Motor neuron (in vitro differentiated cells): ENCODE data around the gene TRABD2A. TPM values are rescaled to one million over a fixed set of nuclear protein-coding genes. Genes with fewer than 3 reads are reported as not detected.

ENCODE experiments used
- ATAC-seq, 8 experiments: fragments of 200-7000 bp; cut with Tn5 transposase; replicated peaks in 6 of 8; 2 replicates each; pipeline ENCODE4 v1.8.0; 2021; ENCODE audit warnings: mild to moderate bottlenecking in 8 of 8, moderate library complexity in 8 of 8
- H3K27ac ChIP-seq, 2 donors: fragments of 250-450 bp; sonication (Bioruptor Pico); 2 replicates each; pipeline ENCODE4 v1.9.0; 2021; ENCODE audit warnings: antibody characterized with exemption in 2 of 2, mild to moderate bottlenecking in 2 of 2, moderate library complexity in 1 of 2
- H3K4me1 ChIP-seq, 2 donors: fragments of 250-450 bp; sonication (Bioruptor Pico); replicated peaks in 1 of 2; 2 replicates each; pipeline ENCODE4 v1.6.1; 2021; ENCODE audit warnings: antibody characterized with exemption in 2 of 2, mild to moderate bottlenecking in 2 of 2, moderate library complexity in 1 of 2
- H3K4me3 ChIP-seq, 5 donors: fragments of 250-450 bp; sonication (Bioruptor Pico); 2 replicates each; pipeline ENCODE4 v1.9.0; 2021; ENCODE audit warnings: antibody characterized with exemption in 5 of 5, mild to moderate bottlenecking in 5 of 5, moderate library complexity in 4 of 5
- WGBS, 10 experiments: fragments of 450-650 bp; shearing (Covaris generic); methylation state at CpG; one replicate each; pipeline ENCODE4 v1.0.0; 2022; 5-methylcytosine and 5-hydroxymethylcytosine counted together
- in situ Hi-C, 9 experiments: fragments of 400-800 bp; cut with MboI; loops; one replicate each; pipeline ENCODE4 v1.15.0; 2021; ENCODE audit warnings: low sequenced_read_pairs in 9 of 9, low pct_unique_long_range_greater_than_20kb in 2 of 9; ENCODE audit not compliant: unreplicated experiment in 9 of 9
- total RNA-seq, 8 experiments: library from RNA; unstranded; fragments of 300-600 nt; gene quantifications; 2 replicates each; pipeline versions ENCODE4 v1.2.3 to v1.2.4, GENCODE V29; 2022

TRABD2A gene
- total RNA-seq, 8 experiments from 2014 or later = 0.65 to 5.4 (median 2.8) TPM

GRCh38 chr2:84912984-84913383, 32.1 kb upstream of the TRABD2A start:
- Histone ChIP-seq H3K27ac (no peak overlapping the region), H3K4me1 (peaks cover 0 to 1% of the 10 kb centered on the region in 2 donors), H3K4me3 (no peak overlapping the region)
- no peak for ATAC-seq
- WGBS, 10 experiments = 80 to 100% (median 94%) methylated on average over 2 to 4 of the region's 4 CpGs
- in situ Hi-C loops = no loop called here

DNA sequence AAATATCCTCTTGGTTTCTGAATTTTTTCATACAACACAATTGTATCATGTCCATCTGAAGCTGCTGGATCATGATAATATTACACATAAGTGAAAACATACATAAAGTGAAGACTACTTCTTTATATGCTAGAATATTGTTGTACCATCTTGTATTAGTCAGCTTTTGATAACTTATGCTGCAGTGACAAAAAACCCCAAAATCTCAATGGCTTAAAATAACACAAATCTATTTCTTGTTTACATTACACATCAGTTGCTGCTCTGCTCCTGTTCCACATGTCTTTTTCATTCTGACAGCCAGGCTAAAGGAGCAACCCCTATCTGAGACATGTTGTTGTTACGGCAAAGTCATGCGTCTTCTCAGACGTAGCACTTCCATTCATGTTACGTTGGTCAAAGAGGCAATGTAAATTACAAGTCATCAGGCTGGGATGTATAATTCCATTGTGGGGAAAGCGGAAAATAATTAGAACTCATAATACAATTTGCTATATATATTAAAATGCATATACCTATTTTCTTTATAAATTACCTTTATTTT, 30.3 kb upstream of the TRABD2A start:
- Histone ChIP-seq H3K4me1 (peaks cover 7 to 9% of the 10 kb centered on the region in 2 donors), H3K4me3 (no peak overlapping the region), H3K27ac (no peak overlapping the region)
- ATAC-seq = no peak
- 89 to 100% (median 100%) methylated on average over 1 to 5 of the region's 5 CpGs; no CpG with 5 or more reads in 1 of the 10 experiments for WGBS, 10 experiments
- in situ Hi-C loops = no loop called here

DNA sequence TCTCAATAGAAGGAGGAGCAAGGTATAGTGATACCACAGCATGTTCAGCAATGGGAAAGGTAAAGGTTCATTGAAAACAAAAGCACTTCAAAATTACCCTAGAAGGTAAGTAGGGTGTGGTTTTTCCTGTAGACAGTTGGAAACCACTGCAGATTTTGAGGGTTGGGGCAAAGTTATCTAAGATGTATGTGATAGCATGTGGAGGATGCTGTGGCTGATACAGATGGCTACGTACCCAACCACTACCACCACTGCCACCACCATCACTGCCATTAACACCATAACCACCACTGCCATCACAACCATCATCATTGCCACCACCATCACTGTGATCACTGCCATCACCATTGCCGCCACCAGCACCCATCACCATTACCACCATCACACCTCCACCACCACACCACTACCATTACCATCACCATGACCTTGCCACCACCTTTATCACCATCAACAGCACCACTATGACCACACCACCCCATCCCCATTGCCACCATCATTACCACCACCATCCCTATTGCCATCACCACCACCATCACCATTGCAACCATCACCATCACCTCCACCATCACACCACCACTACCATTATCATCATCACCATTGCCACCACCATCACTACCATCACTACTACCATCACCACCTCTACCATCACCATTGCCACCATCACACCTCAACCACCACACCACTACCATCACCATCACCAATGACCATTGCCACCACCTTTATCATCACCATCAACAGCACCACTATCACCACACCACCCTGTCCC, 28.2 kb upstream of the TRABD2A start:
- ATAC-seq = no peak
- 92 to 100% methylated on average over 1 to 2 of the region's 2 CpGs; no CpG with 5 or more reads in 8 of the 10 experiments for WGBS, 10 experiments
- in situ Hi-C loops = no loop called here
- Histone ChIP-seq H3K27ac (no peak overlapping the region), H3K4me1 (peaks cover 9% of the 10 kb centered on the region in 2 donors), H3K4me3 (no peak overlapping the region)

GRCh38 chr2:84906900-84907714, 26.2 kb upstream of the TRABD2A start:
- in situ Hi-C loops = no loop called here
- Histone ChIP-seq H3K27ac (peak overlapping the region; percentile 94), H3K4me3 (peak overlapping the region; percentile 79 to 99 (median 88)), H3K4me1 (peaks cover 9 to 10% of the 10 kb centered on the region in 2 donors)
- WGBS, 10 experiments = 0 to 67% (median 36%) methylated on average over 2 to 10 of the region's 15 CpGs; no CpG with 5 or more reads in 1 of the 10 experiments
- ATAC-seq = peak; percentile 16 to 46 (median 27)

- H3K4me3 ChIP-seq = peak overlapping the region; percentile 79 to 99 (median 88)
- WGBS, 10 experiments = 0 to 9% (median 1%) methylated on average over 1 to 9 of the region's 38 CpGs; no CpG with 5 or more reads in 2 of the 10 experiments
- peak overlapping the region; percentile 94 for H3K27ac ChIP-seq
- in situ Hi-C loops = no loop called here
- peaks cover 9 to 10% of the 10 kb centered on the region in 2 donors for H3K4me1 ChIP-seq
- peak; percentile 0 to 15 (median 5) for ATAC-seq
Measured at GRCh38 chr2:84906108-84906899, 25.4 kb upstream of the TRABD2A start.

DNA sequence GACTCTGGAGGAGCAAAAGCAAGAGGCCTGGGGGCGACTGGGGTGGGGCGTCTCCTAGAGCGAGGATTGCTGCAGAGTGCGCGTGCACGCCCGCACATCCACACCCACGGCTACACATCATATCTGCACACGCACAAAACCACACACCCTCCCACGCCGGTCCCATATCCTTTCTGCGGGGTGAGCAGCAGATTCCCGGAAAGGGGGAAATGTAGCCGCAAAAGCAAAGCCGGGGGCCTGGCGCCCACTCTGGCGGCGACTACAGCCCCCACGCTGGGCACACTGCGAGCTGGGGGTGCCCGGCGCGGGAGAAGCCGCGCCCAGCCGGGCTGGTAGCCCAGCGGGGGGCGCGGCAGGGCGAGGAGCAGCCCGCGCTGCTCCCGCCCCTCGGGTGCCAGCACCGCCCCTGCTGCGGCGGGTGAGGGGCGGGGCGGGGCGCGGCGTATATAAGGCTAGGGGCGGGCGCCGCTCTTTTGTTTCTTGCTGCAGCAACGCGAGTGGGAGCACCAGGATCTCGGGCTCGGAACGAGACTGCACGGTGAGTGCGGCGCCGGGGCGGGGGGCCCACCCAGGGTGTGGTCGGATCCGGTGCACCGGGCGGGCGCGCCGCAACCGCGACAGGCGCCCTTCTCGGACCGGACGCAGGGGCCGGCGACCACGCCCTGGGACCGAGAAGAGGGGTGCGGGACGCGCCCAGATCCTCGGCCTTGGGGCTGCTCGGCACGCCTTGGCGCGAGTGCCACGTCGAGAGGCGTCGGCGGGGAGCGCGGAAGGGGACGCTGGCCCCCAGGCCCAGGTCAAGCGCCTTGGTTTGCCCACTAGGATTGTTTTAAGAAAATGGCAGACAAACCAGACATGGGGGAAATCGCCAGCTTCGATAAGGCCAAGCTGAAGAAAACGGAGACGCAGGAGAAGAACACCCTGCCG, 24.6 kb upstream of the TRABD2A start, which contains the start of gene TMSB10:
Gene TMSB10 (plus strand): TSS at position 476 of the 927 bp plus-strand sequence.
- H3K4me3 ChIP-seq = peak within 1 kb of the TSS; percentile 79 to 99 (median 88)
- peak; percentile 42 to 84 (median 76) for ATAC-seq
- 0% methylated on average over 1 of the region's 94 CpGs; no CpG with 5 or more reads in 9 of the 10 experiments for WGBS, 10 experiments
- H3K27ac ChIP-seq = peak within 1 kb of the TSS; percentile 94
- peaks cover 9 to 10% of the 10 kb centered on the region in 2 donors for H3K4me1 ChIP-seq
- in situ Hi-C loops = no loop called here

DNA sequence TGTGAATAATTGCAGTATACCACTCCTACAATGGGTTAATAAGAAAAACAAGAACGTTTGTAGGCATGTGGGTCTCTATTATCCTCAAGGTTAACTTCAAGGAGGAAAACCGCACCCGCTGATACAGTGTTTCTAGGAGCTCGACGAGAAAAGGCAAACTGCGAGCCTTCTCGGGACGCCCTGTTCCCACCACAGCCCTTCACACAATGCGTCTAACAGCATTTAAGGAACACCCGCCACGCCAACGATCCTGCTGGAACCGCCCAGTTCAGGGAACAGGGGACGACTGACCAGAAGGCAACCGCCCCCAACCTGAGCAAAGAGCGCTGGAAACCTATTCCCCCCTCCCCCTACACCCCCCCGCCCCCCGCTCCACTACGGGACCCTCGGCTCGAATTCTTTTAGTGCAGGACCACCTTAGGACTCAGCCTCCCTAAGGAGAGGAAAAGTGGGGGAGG, 23.9 kb upstream of the TRABD2A start:
- in situ Hi-C loops = no loop called here
- ATAC-seq = peak; percentile 32 to 61 (median 48)
- Histone ChIP-seq H3K27ac (peak overlapping the region; percentile 94), H3K4me3 (peak overlapping the region; percentile 79 to 99 (median 88)), H3K4me1 (peaks cover 9 to 10% of the 10 kb centered on the region in 2 donors)
- WGBS, 10 experiments = 0 to 5% (median 2%) methylated on average over 1 to 12 of the region's 21 CpGs

DNA sequence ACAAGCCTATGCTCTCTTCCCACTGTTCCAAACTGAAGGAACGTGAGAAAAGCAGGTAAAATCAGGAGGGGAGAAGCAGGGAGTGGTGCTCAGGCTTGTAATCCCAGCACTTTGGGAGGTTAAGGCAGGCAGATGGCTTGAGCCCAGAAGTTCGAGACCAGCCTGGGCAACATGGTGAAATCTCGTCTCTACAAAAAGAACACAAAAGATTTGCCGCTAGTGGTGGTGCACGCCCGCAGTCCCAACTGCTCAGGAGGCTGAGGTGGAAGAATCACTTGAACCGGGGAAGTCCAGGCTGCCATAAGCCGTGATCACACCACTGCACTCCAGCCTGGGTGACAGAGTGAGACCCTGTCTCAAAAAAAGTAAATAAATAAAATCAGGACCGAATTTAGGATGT, 23.3 kb upstream of the TRABD2A start:
- peaks cover 9 to 10% of the 10 kb centered on the region in 2 donors for H3K4me1 ChIP-seq

GRCh38 chr2:84902526-84902925, 21.6 kb upstream of the TRABD2A start:
- ATAC-seq = no peak
- Histone ChIP-seq H3K4me3 (no peak overlapping the region), H3K4me1 (peaks cover 3 to 8% of the 10 kb centered on the region in 2 donors), H3K27ac (no peak overlapping the region)
- 89 to 100% (median 96%) methylated on average over 1 to 4 of the region's 4 CpGs; no CpG with 5 or more reads in 5 of the 10 experiments for WGBS, 10 experiments
- in situ Hi-C loops = no loop called here

More for the DNA sequence above, 23.3 kb upstream of the TRABD2A start:
- in situ Hi-C loops = no loop called here
- peak overlapping the region in 3 of 5 donors; percentile 79 to 99 (median 92) for H3K4me3 ChIP-seq
- ATAC-seq = no peak
- peak overlapping the region in 1 of 2 donors; percentile 94 for H3K27ac ChIP-seq
- WGBS, 10 experiments = 70 to 100% (median 87%) methylated on average over 1 to 9 of the region's 9 CpGs

DNA sequence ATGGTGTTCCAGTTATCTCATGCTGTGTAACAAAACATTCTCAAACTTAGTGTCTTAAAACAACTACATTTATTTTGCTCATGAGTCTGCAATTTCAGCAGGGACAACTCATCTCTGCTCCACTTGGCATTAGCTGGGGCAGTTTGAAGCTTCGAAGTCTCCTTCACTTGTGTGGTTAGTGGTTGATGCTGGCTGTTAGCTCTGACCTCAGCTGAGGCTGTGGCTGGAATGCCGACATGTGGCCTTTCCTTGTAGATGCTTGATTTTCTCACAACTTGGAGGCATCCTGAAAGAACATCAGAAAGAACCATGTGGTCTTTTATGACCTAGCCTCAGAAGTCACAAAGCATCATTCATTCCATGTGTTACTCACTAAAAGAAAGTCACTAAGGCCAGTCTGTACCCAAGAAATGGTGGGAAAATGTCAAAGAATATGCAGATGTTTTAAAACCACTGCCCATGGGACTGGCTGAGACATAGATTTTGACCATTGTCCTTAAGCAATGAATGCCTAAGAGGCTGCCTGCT, 20.8 kb upstream of the TRABD2A start:
- WGBS, 10 experiments = 10 to 100% (median 89%) methylated on average over 1 to 2 of the region's 2 CpGs; no CpG with 5 or more reads in 2 of the 10 experiments
- no peak for ATAC-seq
- Histone ChIP-seq H3K27ac (no peak overlapping the region), H3K4me1 (peaks cover 0 to 3% of the 10 kb centered on the region in 2 donors), H3K4me3 (no peak overlapping the region)
- in situ Hi-C loops = no loop called here

DNA sequence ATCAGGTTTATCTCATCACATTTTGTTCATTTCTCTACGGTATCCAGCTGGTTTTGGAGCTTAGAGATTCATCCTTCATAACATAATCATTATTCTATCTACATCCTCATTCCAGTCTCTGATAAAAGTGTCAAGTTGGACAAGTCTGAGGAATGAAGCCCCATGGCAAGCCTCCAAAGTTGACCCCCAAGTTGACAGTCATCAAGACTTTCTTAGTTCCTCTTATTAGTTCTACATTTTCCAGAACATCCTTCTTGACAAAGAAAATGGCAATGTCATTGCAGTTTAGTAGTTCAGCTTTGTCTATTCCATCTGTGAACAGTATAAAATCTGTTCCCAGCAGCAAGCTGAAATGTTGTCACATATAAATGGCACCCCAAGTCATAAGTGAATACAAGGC, 20.1 kb upstream of the TRABD2A start:
- Histone ChIP-seq H3K4me1 (peaks cover 0 to 3% of the 10 kb centered on the region in 2 donors), H3K4me3 (no peak overlapping the region), H3K27ac (no peak overlapping the region)
- no peak for ATAC-seq
- WGBS, 10 experiments = 83 to 100% (median 83%) methylated on average over 1 of the region's 1 CpG; no CpG with 5 or more reads in 3 of the 10 experiments
- in situ Hi-C loops = no loop called here
